Endodermal cell (in vitro differentiated cells): ENCODE measurements around the gene LPP. TPM values are rescaled to one million over a fixed set of nuclear protein-coding genes. Genes with fewer than 3 reads are reported as not detected.

Experiments used
- DNase-seq: peaks from one replicate; pipeline ENCODE4 v3.0.0-alpha.2; 2017
- H3K27ac ChIP-seq: 2 replicates; pipeline ENCODE4 v1.5.1; 2013; ENCODE audit warnings: mild to moderate bottlenecking, low read depth, low read length, moderate library complexity
- H3K27me3 ChIP-seq: 2 replicates; pipeline ENCODE4 v1.6.1; 2013; ENCODE audit warnings: mild to moderate bottlenecking, low read length, moderate library complexity; ENCODE audit not compliant: insufficient read depth, control insufficient read depth, poor library complexity, severe bottlenecking
- H3K36me3 ChIP-seq: 2 replicates; pipeline ENCODE4 v1.7.0; 2013; ENCODE audit warnings: mild to moderate bottlenecking, low read length, moderate library complexity; ENCODE audit not compliant: control insufficient read depth, insufficient read depth
- H3K4me1 ChIP-seq: one replicate; pipeline ENCODE4 v1.7.0; 2013; ENCODE audit warnings: low read length; ENCODE audit not compliant: control insufficient read depth, insufficient read depth
- H3K4me3 ChIP-seq: 2 replicates; pipeline ENCODE4 v1.5.1; 2013; ENCODE audit warnings: mild to moderate bottlenecking, low read length, moderate library complexity
- H3K9ac ChIP-seq: 2 replicates; pipeline ENCODE4 v1.6.1; 2013; ENCODE audit warnings: mild to moderate bottlenecking, low read length, moderate library complexity; ENCODE audit not compliant: poor library complexity, severe bottlenecking; ENCODE audit errors: extremely low read depth
- H3K9me3 ChIP-seq: 2 replicates; pipeline ENCODE4 v1.6.1; 2013; ENCODE audit warnings: mild to moderate bottlenecking, low read length, moderate library complexity; ENCODE audit not compliant: control insufficient read depth
- H3K27ac Mint-ChIP-seq: 2 replicates; pipeline ENCODE4 v1.8.0; 2020; ENCODE audit warnings: mixed read lengths
- H3K27me3 Mint-ChIP-seq: 2 replicates; pipeline ENCODE4 v1.8.0; 2021; ENCODE audit warnings: mild to moderate bottlenecking, mixed read lengths; ENCODE audit not compliant: insufficient read depth
- H3K36me3 Mint-ChIP-seq: 2 replicates; pipeline ENCODE4 v1.8.0; 2020; ENCODE audit warnings: low read depth, mixed read lengths
- H3K4me1 Mint-ChIP-seq: 2 replicates; pipeline ENCODE4 v1.8.0; 2020; ENCODE audit warnings: mixed read lengths
- H3K4me3 Mint-ChIP-seq: 2 replicates; pipeline ENCODE4 v1.8.0; 2020; ENCODE audit warnings: mild to moderate bottlenecking, moderate library complexity, mixed read lengths
- H3K9me3 Mint-ChIP-seq: 2 replicates; pipeline ENCODE4 v1.8.0; 2020; ENCODE audit warnings: mild to moderate bottlenecking, mixed read lengths
- WGBS, 2 experiments: methylation state at CpG; one replicate each; pipeline versions ENCODE4 v1.1.5 to v1.1.7; 2013; ENCODE audit warnings: missing lambda C conversion rate in 2 of 2, mixed read lengths in 1 of 2; ENCODE audit not compliant: insufficient coverage in 1 of 2, insufficient read length in 1 of 2; 5-methylcytosine and 5-hydroxymethylcytosine counted together
- total RNA-seq, 2 donors: library from RNA; stranded (reverse); fragmentation: NEBNext Ultra II Directional in 1 of 2; extraction: Animal tissue kit (Norgen Biotek cat#: 25700) in 1 of 2; gene quantifications; 2 replicates in 1 of 2; 3 replicates in 1 of 2; pipeline ENCODE4 v1.2.1, GENCODE V29; 2021
- TF ChIP-seq, protein P1 (sequence below): fragments of 200-600 bp; sonication (generic); conservative IDR thresholded peaks from 2 replicates; pipeline ENCODE4 v1.5.0; 2021; ENCODE audit warnings: antibody characterized with exemption, mild to moderate bottlenecking

Gene LPP
- total RNA-seq, 2 donors from 2014 or later, result 78.0 to 105 TPM

DNA sequence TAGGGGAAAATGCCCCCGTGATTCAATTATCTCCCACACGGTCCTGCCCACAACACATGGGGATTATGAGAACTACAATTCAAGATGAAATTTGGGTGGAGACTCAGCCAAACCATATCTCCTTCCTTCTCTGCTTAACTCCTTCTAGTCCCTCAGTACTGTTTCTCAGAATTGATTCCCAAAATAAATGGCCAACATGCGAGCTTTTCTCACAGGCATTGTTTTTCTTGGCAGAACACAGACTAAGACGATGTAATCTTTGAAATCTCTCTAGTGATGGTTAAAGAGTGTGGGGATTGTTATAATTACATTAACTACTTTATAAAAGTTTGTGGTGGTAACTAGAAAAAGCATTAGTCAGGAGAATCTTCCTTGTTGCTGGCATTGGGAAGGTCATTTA is 366.5 kb downstream of the LPP start:
- peaks cover 12% of the 10 kb centered on the region for H3K36me3 Mint-ChIP-seq
- no peak for DNase-seq
- 93 to 100% methylated on average over 2 to 4 of the region's 4 CpGs for WGBS, 2 experiments
- H3K9ac ChIP-seq, result no peak overlapping the region
- H3K27ac ChIP-seq, result no peak overlapping the region
- H3K9me3 Mint-ChIP-seq, result no peaks in the 10 kb centered on the region
- no peak overlapping the region for H3K27ac Mint-ChIP-seq
- H3K27me3 Mint-ChIP-seq, result no peaks in the 10 kb centered on the region
- no peaks in the 10 kb centered on the region for H3K4me1 ChIP-seq
- no peaks in the 10 kb centered on the region for H3K27me3 ChIP-seq
- H3K4me3 ChIP-seq, result no peak overlapping the region
- H3K9me3 ChIP-seq, result peaks cover 8% of the 10 kb centered on the region
- H3K36me3 ChIP-seq, result peaks cover 22% of the 10 kb centered on the region
- no peak overlapping the region for H3K4me3 Mint-ChIP-seq
- H3K4me1 Mint-ChIP-seq, result peaks cover 6% of the 10 kb centered on the region
- TF ChIP-seq, protein P1, sequence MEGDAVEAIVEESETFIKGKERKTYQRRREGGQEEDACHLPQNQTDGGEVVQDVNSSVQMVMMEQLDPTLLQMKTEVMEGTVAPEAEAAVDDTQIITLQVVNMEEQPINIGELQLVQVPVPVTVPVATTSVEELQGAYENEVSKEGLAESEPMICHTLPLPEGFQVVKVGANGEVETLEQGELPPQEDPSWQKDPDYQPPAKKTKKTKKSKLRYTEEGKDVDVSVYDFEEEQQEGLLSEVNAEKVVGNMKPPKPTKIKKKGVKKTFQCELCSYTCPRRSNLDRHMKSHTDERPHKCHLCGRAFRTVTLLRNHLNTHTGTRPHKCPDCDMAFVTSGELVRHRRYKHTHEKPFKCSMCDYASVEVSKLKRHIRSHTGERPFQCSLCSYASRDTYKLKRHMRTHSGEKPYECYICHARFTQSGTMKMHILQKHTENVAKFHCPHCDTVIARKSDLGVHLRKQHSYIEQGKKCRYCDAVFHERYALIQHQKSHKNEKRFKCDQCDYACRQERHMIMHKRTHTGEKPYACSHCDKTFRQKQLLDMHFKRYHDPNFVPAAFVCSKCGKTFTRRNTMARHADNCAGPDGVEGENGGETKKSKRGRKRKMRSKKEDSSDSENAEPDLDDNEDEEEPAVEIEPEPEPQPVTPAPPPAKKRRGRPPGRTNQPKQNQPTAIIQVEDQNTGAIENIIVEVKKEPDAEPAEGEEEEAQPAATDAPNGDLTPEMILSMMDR, result no peak

DNA sequence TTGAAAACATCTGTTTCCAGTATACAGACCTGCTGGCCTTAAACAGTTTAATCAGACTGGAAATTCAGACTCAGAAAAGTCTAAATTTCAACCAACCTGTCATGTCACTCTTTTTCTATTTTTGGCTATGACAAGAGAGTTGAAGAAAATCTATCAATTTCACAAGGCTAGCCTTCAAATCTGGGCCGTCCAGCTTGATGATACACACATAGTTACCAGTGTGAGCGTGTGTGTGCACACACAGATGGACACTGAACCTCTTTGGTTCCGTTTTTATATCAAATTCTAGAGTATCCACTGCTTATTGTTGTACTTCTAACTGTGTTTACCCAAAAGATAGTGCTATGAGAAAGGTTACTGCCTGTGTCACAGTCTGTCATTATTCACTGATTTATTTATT is 368.2 kb downstream of the LPP start:
- Histone ChIP-seq H3K9me3 (peaks cover 5% of the 10 kb centered on the region), H3K4me1 (no peaks in the 10 kb centered on the region), H3K4me3 (no peak overlapping the region), H3K27ac (no peak overlapping the region), H3K9ac (no peak overlapping the region), H3K36me3 (peaks cover 38% of the 10 kb centered on the region), H3K27me3 (no peaks in the 10 kb centered on the region)
- Mint-ChIP-seq H3K36me3 (peaks cover 18% of the 10 kb centered on the region), H3K27me3 (no peaks in the 10 kb centered on the region), H3K9me3 (no peaks in the 10 kb centered on the region), H3K4me1 (peaks cover 6% of the 10 kb centered on the region), H3K4me3 (no peak overlapping the region), H3K27ac (no peak overlapping the region)
- TF ChIP-seq, protein P1, result no peak
- 86 to 93% methylated on average over 3 of the region's 3 CpGs for WGBS, 2 experiments
- no peak for DNase-seq

DNA sequence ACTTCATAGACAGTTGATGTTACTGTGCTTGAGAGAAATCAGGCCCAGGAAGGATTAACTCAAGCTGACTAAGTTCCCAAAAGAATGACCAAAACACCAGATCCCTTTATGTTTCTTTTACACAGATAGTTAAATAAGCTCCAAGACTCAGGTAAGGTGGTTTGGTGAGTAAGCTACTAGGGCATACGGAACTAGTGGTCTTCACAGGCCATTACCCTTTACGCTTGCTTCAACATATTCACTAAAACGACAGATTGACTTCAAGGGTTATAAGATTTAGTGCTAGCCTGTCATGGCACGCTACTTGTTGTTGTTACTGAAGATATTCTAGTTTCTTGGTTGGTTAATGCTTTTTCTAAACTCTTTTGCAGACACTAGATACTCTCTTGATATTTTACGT is 369.3 kb downstream of the LPP start:
- Mint-ChIP-seq H3K4me3 (no peak overlapping the region), H3K9me3 (no peaks in the 10 kb centered on the region), H3K27ac (no peak overlapping the region), H3K4me1 (peaks cover 6% of the 10 kb centered on the region), H3K27me3 (no peaks in the 10 kb centered on the region), H3K36me3 (peaks cover 17% of the 10 kb centered on the region)
- Histone ChIP-seq H3K4me3 (no peak overlapping the region), H3K27me3 (no peaks in the 10 kb centered on the region), H3K27ac (no peak overlapping the region), H3K4me1 (no peaks in the 10 kb centered on the region), H3K36me3 (peaks cover 43% of the 10 kb centered on the region), H3K9ac (no peak overlapping the region), H3K9me3 (no peaks in the 10 kb centered on the region)
- TF ChIP-seq, protein P1, result no peak
- DNase-seq, result no peak
- WGBS, 2 experiments, result 94 to 100% methylated on average over 3 to 5 of the region's 5 CpGs
